K562 (cell line): Measurements from ENCODE around the gene EBI3. TPM values are rescaled to one million over a fixed set of nuclear protein-coding genes. Genes with fewer than 3 reads are reported as not detected.

Source experiments
- ARNT ChIP-seq, 2 experiments: fragments of 450-650 bp; IDR thresholded peaks; 2 replicates each; pipeline ENCODE4 v1.6.1; 2016; ENCODE audit warnings: mild to moderate bottlenecking in 1 of 2
- BRD9 ChIP-seq: fragments of 450-650 bp; IDR thresholded peaks from 2 replicates; pipeline ENCODE4 v1.6.1; 2018; ENCODE audit warnings: low read depth; ENCODE audit not compliant: partially characterized antibody
- BRF2 ChIP-seq: IDR thresholded peaks from 3 replicates; pipeline ENCODE4 v1.6.1; 2011; ENCODE audit warnings: borderline replicate concordance, mild to moderate bottlenecking; ENCODE audit not compliant: insufficient read length, insufficient read depth
- FOXP1 ChIP-seq: sonication (generic); formaldehyde crosslinking; IDR thresholded peaks from 2 replicates; pipeline ENCODE4 v1.8.0; 2022; ENCODE audit warnings: mild to moderate bottlenecking, missing genetic modification reagents
- GABPB1 ChIP-seq: sonication (generic); formaldehyde crosslinking; IDR thresholded peaks from 2 replicates; pipeline ENCODE4 v1.8.0; 2022; ENCODE audit warnings: mild to moderate bottlenecking, missing genetic modification reagents
- HOMEZ ChIP-seq: fragments of 250-450 bp; sonication (Bioruptor Pico); IDR thresholded peaks from 2 replicates; pipeline ENCODE4 v1.4.0; 2020; ENCODE audit warnings: mild to moderate bottlenecking, moderate library complexity
- MAFG ChIP-seq: fragments of 450-650 bp; conservative IDR thresholded peaks from 2 replicates; pipeline ENCODE4 v1.6.1; 2016; ENCODE audit warnings: missing genetic modification characterization, missing compliant biosample characterization
- MAX ChIP-seq: sonication (generic); formaldehyde crosslinking; IDR thresholded peaks from 2 replicates; pipeline ENCODE4 v1.9.0; 2022; ENCODE audit warnings: mild to moderate bottlenecking, missing genetic modification reagents
- NR1H2 ChIP-seq: sonication (generic); formaldehyde crosslinking; IDR thresholded peaks from 2 replicates; pipeline ENCODE4 v1.4.0; 2020; ENCODE audit warnings: mild to moderate bottlenecking, missing genetic modification reagents
- NR2C1 ChIP-seq, 2 experiments: fragments of 450-650 bp; IDR thresholded peaks; 2 replicates each; pipeline ENCODE4 v1.6.1; 2017; ENCODE audit warnings: mild to moderate bottlenecking in 2 of 2, antibody characterized with exemption in 1 of 2, inconsistent platforms in 1 of 2, missing compliant biosample characterization in 1 of 2, missing genetic modification characterization in 1 of 2
- SFPQ ChIP-seq: fragments of 200-400 bp; formaldehyde crosslinking; IDR thresholded peaks from 2 replicates; pipeline ENCODE4 v1.6.1; 2017; ENCODE audit warnings: mild to moderate bottlenecking, low read depth, low read length, moderate library complexity
- TAL1 ChIP-seq: fragments of 450-650 bp; IDR thresholded peaks from 2 replicates; pipeline ENCODE4 v1.6.1; 2016; ENCODE audit warnings: mild to moderate bottlenecking
- TEAD1 ChIP-seq, 2 experiments: fragments of 450-650 bp in 1 of 2; sonication (generic) in 1 of 2; formaldehyde crosslinking; IDR thresholded peaks; 2 replicates each; pipeline versions ENCODE4 v1.4.0 to v1.8.0; 2020 to 2022; ENCODE audit warnings: mild to moderate bottlenecking in 2 of 2, missing genetic modification reagents in 1 of 2
- TFAP4 ChIP-seq: sonication (generic); formaldehyde crosslinking; IDR thresholded peaks from 2 replicates; pipeline ENCODE4 v1.8.0; 2022; ENCODE audit warnings: missing genetic modification reagents, mild to moderate bottlenecking, moderate library complexity, borderline replicate concordance
- U2AF1 ChIP-seq: fragments of 200-400 bp; formaldehyde crosslinking; optimal IDR thresholded peaks from 2 replicates; pipeline ENCODE3; 2017; ENCODE audit warnings: mild to moderate bottlenecking, low read depth, low read length, moderate library complexity
- ZBTB33 ChIP-seq: sonication (generic); formaldehyde crosslinking; IDR thresholded peaks from 2 replicates; pipeline ENCODE4 v1.8.1; 2023; ENCODE audit warnings: mild to moderate bottlenecking, missing genetic modification reagents
- ZNF224 ChIP-seq: sonication (generic); formaldehyde crosslinking; IDR thresholded peaks from 2 replicates; pipeline ENCODE4 v1.8.0; 2022; ENCODE audit warnings: mild to moderate bottlenecking, missing genetic modification reagents
- ZNF347 ChIP-seq: fragments of 450-650 bp; formaldehyde crosslinking; IDR thresholded peaks from 2 replicates; pipeline ENCODE4 v1.4.0; 2020; ENCODE audit warnings: low read depth, mild to moderate bottlenecking, moderate library complexity
- polyA plus RNA-seq, 8 experiments: library from polyadenylated mRNA; depleted of rRNA in 4 of 8; stranded (reverse) in 5 of 8; unstranded in 3 of 8; fragments of >200 nt; fragmentation: Nextera tagmentation in 2 of 8; fragmentation: Illumina TruSeq in 1 of 8; extraction: Ambion mirVana in 2 of 8; extraction: Trizol in 1 of 8; gene quantifications; 2 replicates each; pipeline versions ENCODE4 v1.2.1 to v1.2.3, GENCODE V29; 2011 to 2014; ENCODE audit warnings: inconsistent platforms in 1 of 8, missing spikeins in 1 of 8
- total RNA-seq, 7 experiments: library from RNA; depleted of rRNA in 6 of 7; stranded (reverse); fragments of >200 nt in 6 of 7; fragmentation: Illumina TruSeq in 2 of 7; extraction: Trizol in 2 of 7; gene quantifications; 2 replicates each; pipeline versions ENCODE4 v1.2.1 to v1.2.3, GENCODE V29; 2011 to 2021; ENCODE audit warnings: low replicate concordance in 1 of 7

EBI3 gene
- total and polyA plus RNA-seq, 9 of the 15 experiments (the other 6 are each of a cell fraction or from before 2014, with no cell fraction given), result 0.08 to 0.35 (median 0.22) TPM; not detected in 6

GRCh38 chr19:4186087-4186993 lies 43.0 kb upstream of the EBI3 start (continued):
- no peak for TF ChIP-seq SFPQ
- TF ChIP-seq GABPB1 (CRISPR knock-in tag), result no peak
- TF ChIP-seq BRF2, result no peak
- TF ChIP-seq MAX (CRISPR knock-in tag), result no peak; the same call in 1 of the 2 replicates
- TF ChIP-seq TFAP4 (CRISPR knock-in tag), result no peak; the same call in 1 of the 2 replicates
- TF ChIP-seq ZNF347 (CRISPR knock-in tag), result no peak
- no peak for TF ChIP-seq TEAD1 (CRISPR knock-in tag; IDR thresholded peaks at IDR 0.05)
- no peak for TF ChIP-seq U2AF1
- no peak for TF ChIP-seq TAL1
- no peak for TF ChIP-seq NR1H2 (CRISPR knock-in tag)
- TF ChIP-seq MAFG, result no peak
- no peak for TF ChIP-seq HOMEZ (CRISPR knock-in tag)
- peak; percentile 62 for TF ChIP-seq BRD9
- TF ChIP-seq ARNT (IDR thresholded peaks at IDR 0.05), result no peak
- 0 out of 2 replicates have a peak, but pooled peaks have one; percentile 3 for TF ChIP-seq FOXP1
- no peak for TF ChIP-seq NR2C1 (IDR thresholded peaks at IDR 0.05)
- no peak for TF ChIP-seq NR2C1 (tag; IDR thresholded peaks at IDR 0.05)
- no peak for TF ChIP-seq ZBTB33 (CRISPR knock-in tag)
- TF ChIP-seq ZNF224 (CRISPR knock-in tag), result no peak
